ENCODE results near the gene C16orf87. TPM values are rescaled to one million over a fixed set of nuclear protein-coding genes. Genes with fewer than 3 reads are reported as not detected.

C16orf87 gene
- total RNA-seq, 2 experiments from 2014 or later, result 13.4 to 13.5 TPM

DNA sequence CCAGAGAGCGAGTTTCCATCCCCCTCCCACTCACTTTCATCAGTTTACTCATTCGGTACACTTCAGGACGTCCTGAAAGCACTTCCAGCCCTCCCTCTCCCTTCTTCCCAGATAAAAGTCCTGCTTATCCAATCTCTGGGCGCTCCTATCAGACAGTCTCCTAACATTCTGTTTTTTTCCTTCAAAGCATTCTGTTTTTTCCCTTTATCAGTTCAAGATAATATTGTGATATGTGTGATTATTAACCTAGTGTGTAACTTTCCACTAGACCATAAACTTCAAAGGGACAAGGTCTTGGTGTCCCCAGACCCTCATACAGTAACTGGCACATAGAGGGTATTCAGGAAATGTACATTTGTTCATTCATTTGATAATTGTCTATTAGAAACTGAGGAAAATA is 24.4 kb upstream of the C16orf87 start:
- H3K4me1 Mint-ChIP-seq (ENCODE audit: low read depth), result peaks cover 5% of the 10 kb centered on the region
- CTCF ChIA-PET, result interaction anchor here (1.0 to 3.7 kb wide), 6 partner anchors 10 to 286 kb away, joined by 3 to 58 read pairs (median 12); no protein-coding TSS in a partner anchor
- no peak overlapping the region for H3K27ac Mint-ChIP-seq
- H3K27me3 Mint-ChIP-seq (ENCODE audit: low read depth), result no peaks in the 10 kb centered on the region
- intact Hi-C loops (cut with micrococcal nuclease), result no loop called here
- H3K4me3 Mint-ChIP-seq, result no peak overlapping the region
- H3K9me3 Mint-ChIP-seq, result no peaks in the 10 kb centered on the region
- DNase-seq, result no peak
- no peaks in the 10 kb centered on the region for H3K36me3 Mint-ChIP-seq (ENCODE audit: low read depth)

DNA sequence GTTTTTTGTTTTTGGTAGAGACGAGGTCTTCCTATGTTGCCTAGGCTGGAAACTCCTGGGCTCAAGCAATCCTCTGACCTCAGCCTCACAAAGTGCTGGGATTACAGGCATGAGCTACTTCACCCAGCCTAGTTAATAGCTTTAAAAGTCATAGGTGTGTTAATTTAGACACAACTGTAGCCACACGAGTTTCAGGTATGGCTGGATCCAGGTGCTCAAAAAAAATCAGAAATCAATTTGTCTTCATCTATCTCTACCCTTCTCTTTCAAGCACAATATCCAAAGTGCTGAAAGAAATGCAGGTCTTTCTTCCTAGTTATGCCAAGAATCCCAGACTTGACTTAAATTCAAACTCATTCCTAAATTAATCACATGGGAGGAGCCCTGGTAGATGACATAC is 23.9 kb upstream of the C16orf87 start:
- Mint-ChIP-seq H3K27ac (no peak overlapping the region), H3K9me3 (no peaks in the 10 kb centered on the region), H3K4me3 (no peak overlapping the region), H3K36me3 (ENCODE audit: low read depth) (no peaks in the 10 kb centered on the region), H3K27me3 (ENCODE audit: low read depth) (no peaks in the 10 kb centered on the region), H3K4me1 (ENCODE audit: low read depth) (peaks cover 2% of the 10 kb centered on the region)
- CTCF ChIA-PET, result interaction anchor here (1.0 to 3.7 kb wide), 18 partner anchors 10 to 287 kb away, joined by 3 to 58 read pairs (median 6); no protein-coding TSS in a partner anchor
- intact Hi-C loops (cut with micrococcal nuclease), result loop anchor here (1.0 kb wide), 2 partner anchors 54 to 74 kb away; no protein-coding TSS in a partner anchor
- DNase-seq, result no peak

GRCh38 chr16:46853713-46854443 is 22.9 kb upstream of the C16orf87 start:
- no peak overlapping the region for H3K27ac Mint-ChIP-seq
- no peak overlapping the region for H3K4me3 Mint-ChIP-seq

DNA sequence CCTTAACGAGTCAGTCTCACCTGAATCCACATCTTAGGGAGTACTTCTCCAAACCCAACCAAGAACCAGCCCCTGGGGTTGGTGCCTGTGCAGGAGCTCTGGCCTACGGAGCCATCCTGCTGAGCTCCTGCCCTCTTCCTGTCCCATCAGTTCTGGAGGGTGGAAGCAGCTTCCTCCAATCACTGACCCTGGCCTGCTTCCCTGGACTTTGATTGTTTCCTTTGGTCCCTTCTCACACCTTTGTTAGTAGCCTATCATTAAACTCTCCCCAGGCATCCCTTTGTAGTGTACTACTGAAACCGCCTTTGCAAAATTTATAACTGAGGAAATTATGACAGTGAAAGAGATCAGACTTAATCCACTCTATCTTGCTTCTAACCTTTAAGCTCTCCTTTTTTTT is 21.1 kb upstream of the C16orf87 start:
- CTCF ChIA-PET, result interaction anchor here (0.9 to 3.7 kb wide), 6 partner anchors 13 to 179 kb away, joined by 4 to 58 read pairs (median 8); no protein-coding TSS in a partner anchor
- no peaks in the 10 kb centered on the region for H3K9me3 Mint-ChIP-seq
- no peak overlapping the region for H3K27ac Mint-ChIP-seq
- H3K4me1 Mint-ChIP-seq (ENCODE audit: low read depth), result no peaks in the 10 kb centered on the region
- no peaks in the 10 kb centered on the region for H3K27me3 Mint-ChIP-seq (ENCODE audit: low read depth)
- intact Hi-C loops (cut with micrococcal nuclease), result no loop called here
- H3K36me3 Mint-ChIP-seq (ENCODE audit: low read depth), result no peaks in the 10 kb centered on the region
- no peak for DNase-seq
- no peak overlapping the region for H3K4me3 Mint-ChIP-seq

More at GRCh38 chr16:46853713-46854443, 22.9 kb upstream of the C16orf87 start:
- intact Hi-C loops (cut with micrococcal nuclease), result loop anchor here (1.0 kb wide), 2 partner anchors 55 to 75 kb away; no protein-coding TSS in a partner anchor
- peak; percentile 81 for DNase-seq
- Mint-ChIP-seq H3K27me3 (ENCODE audit: low read depth) (no peaks in the 10 kb centered on the region), H3K4me1 (ENCODE audit: low read depth) (no peaks in the 10 kb centered on the region), H3K36me3 (ENCODE audit: low read depth) (no peaks in the 10 kb centered on the region), H3K9me3 (no peaks in the 10 kb centered on the region)
- CTCF ChIA-PET, result interaction anchor here (0.6 to 3.7 kb wide), 26 partner anchors 9 to 260 kb away, joined by 3 to 58 read pairs (median 5); no protein-coding TSS in a partner anchor

DNA sequence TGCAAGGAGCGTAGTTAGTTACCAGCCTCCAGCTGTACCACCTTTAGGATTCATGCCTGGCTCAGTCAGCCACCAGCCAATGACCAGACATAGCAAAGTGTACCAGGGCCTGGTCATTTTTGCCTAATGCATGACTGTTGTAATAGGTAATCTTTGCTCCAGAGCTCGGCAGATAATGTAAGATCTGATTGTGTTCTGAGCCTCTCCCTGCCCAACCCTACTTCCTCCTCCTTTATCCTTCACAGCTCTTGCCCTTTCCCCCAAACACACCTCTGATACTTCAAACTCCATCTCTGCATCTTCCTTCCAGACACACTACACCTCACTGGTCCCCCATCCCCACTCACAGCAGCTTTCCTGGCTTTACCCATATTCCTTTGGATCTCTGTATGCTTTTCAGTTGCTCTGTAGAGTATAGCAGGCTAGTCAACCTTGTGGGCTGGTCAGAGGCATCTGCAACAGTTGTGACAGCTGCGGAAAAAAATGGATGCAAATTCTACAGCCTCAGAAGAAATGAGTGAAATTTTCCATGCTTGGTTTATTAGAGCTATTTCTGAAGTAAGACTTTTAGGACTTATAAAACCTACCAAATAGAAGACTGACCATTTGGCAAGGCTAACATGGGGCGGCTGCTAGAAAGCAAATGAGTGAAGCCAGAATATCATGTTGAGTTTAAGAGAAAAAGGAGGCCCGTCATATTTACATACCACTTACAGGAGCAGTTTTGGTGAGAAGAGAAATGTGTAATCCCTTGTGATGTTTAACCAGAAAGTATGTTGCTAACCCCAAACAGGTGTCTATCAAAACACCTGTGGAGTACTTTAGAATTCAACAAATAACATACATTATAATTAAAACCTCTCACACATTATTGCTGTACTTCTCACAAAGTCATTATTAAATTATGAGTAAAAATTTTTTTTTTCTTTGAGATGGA is 19.9 kb upstream of the C16orf87 start:
- CTCF ChIA-PET, result interaction anchor here (0.6 to 1.7 kb wide), 3 partner anchors 34 to 1327 kb away, joined by 3 to 4 read pairs (median 3); no protein-coding TSS in a partner anchor
- intact Hi-C loops (cut with micrococcal nuclease), result no loop called here

DNA sequence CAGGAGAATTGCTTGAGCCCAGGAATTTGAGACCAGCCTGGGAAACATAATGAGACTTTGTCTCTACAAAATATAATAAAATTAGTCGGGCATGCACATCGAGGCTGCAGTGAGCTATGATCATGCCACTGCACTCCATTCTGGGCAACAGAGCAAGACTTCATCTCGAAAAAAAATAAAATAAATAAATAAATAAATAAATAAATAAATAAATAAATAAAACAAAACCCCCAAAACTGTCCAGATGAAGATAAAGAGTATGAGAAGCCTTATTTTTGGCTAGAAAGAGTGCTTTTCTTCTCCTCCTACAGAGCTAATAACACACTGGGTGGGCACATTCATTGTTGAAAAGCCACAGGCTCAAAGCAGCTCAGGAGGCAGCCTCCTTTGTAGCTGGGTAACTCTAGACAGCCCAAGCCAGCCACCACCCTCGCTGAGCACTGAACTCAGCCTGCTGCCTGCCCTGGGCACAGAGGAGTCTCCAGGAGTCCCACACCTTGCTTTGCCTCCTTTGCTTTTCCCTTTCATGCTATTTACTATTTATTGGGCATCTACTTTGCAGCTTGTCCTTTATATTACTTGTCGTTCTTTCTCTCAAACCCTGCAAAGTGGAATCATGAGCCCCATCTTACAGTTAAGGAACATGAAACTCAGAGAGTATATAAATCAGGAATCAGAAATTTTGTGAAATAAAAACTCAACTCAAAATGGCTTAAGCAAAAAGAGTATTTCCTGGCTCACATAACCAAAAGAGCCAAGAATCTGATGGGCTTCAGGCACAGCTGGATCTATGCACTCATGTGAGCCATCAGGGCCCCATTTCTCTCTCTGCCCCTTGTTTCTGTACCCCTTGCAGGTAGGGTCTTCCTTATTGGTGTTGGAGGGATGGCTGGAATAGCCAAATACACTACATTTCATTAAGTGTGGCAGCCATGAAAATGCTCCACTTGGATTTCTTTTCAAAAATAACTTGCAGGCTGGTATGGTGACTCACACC is 18.1 kb upstream of the C16orf87 start:
- Mint-ChIP-seq H3K4me3 (no peak overlapping the region), H3K9me3 (no peaks in the 10 kb centered on the region), H3K27me3 (ENCODE audit: low read depth) (peaks cover 3% of the 10 kb centered on the region), H3K4me1 (ENCODE audit: low read depth) (no peaks in the 10 kb centered on the region), H3K27ac (no peak overlapping the region), H3K36me3 (ENCODE audit: low read depth) (no peaks in the 10 kb centered on the region)
- intact Hi-C loops (cut with micrococcal nuclease), result no loop called here
- CTCF ChIA-PET, result interaction anchor here (0.7 to 1.1 kb wide), 3 partner anchors 60 to 160 kb away, joined by 3 to 4 read pairs (median 3); partner anchors contain the start of gene ORC6
- no peak for DNase-seq

More for the DNA sequence above, 19.9 kb upstream of the C16orf87 start:
- no peak overlapping the region for H3K4me3 Mint-ChIP-seq
- no peak for DNase-seq
- no peaks in the 10 kb centered on the region for H3K9me3 Mint-ChIP-seq
- H3K36me3 Mint-ChIP-seq (ENCODE audit: low read depth), result no peaks in the 10 kb centered on the region
- H3K27me3 Mint-ChIP-seq (ENCODE audit: low read depth), result no peaks in the 10 kb centered on the region
- H3K4me1 Mint-ChIP-seq (ENCODE audit: low read depth), result no peaks in the 10 kb centered on the region
- no peak overlapping the region for H3K27ac Mint-ChIP-seq

- CTCF ChIA-PET, result interaction anchor here (0.7 kb wide), 1 partner anchor 173 kb away, joined by 3 read pairs; no protein-coding TSS in a partner anchor
- Mint-ChIP-seq H3K4me3 (no peak overlapping the region), H3K4me1 (ENCODE audit: low read depth) (no peaks in the 10 kb centered on the region), H3K36me3 (ENCODE audit: low read depth) (peaks cover 2% of the 10 kb centered on the region), H3K27me3 (ENCODE audit: low read depth) (peaks cover 5% of the 10 kb centered on the region), H3K9me3 (peaks cover 10% of the 10 kb centered on the region), H3K27ac (no peak overlapping the region)
- intact Hi-C loops (cut with micrococcal nuclease), result no loop called here
- no peak for DNase-seq
These were observed 15.0 kb upstream of the C16orf87 start for GRCh38 chr16:46845952-46846351.

- H3K4me3 Mint-ChIP-seq, result no peak overlapping the region
- intact Hi-C loops (cut with micrococcal nuclease), result no loop called here
- CTCF ChIA-PET, result interaction anchor here (1.4 kb wide), 2 partner anchors 9 to 65 kb away, joined by 4 to 7 read pairs; no protein-coding TSS in a partner anchor
These were observed 13.8 kb upstream of the C16orf87 start for GRCh38 chr16:46844771-46845170.

GRCh38 chr16:46843898-46844642 is 13.1 kb upstream of the C16orf87 start:
- no peak overlapping the region for H3K4me3 Mint-ChIP-seq
- DNase-seq, result no peak
- CTCF ChIA-PET, result interaction anchor here (1.1 to 1.4 kb wide), 4 partner anchors 10 to 170 kb away, joined by 4 to 7 read pairs (median 4); no protein-coding TSS in a partner anchor

More at GRCh38 chr16:46844771-46845170, 13.8 kb upstream of the C16orf87 start:
- DNase-seq, result no peak
- peaks cover 5% of the 10 kb centered on the region for H3K27me3 Mint-ChIP-seq (ENCODE audit: low read depth)
- no peaks in the 10 kb centered on the region for H3K4me1 Mint-ChIP-seq (ENCODE audit: low read depth)
- peaks cover 10% of the 10 kb centered on the region for H3K9me3 Mint-ChIP-seq
- peaks cover 2% of the 10 kb centered on the region for H3K36me3 Mint-ChIP-seq (ENCODE audit: low read depth)
- H3K27ac Mint-ChIP-seq, result no peak overlapping the region

GRCh38 chr16:46842192-46842895 is 11.4 kb upstream of the C16orf87 start:
- Mint-ChIP-seq H3K36me3 (ENCODE audit: low read depth) (peaks cover 2% of the 10 kb centered on the region), H3K4me1 (ENCODE audit: low read depth) (no peaks in the 10 kb centered on the region), H3K27me3 (ENCODE audit: low read depth) (peaks cover 5% of the 10 kb centered on the region), H3K9me3 (peaks cover 10% of the 10 kb centered on the region), H3K4me3 (no peak overlapping the region), H3K27ac (no peak overlapping the region)
- DNase-seq, result no peak
- intact Hi-C loops (cut with micrococcal nuclease), result no loop called here
- CTCF ChIA-PET, result interaction anchor here (1.0 kb wide), 1 partner anchor 66 kb away, joined by 3 read pairs; no protein-coding TSS in a partner anchor

More at GRCh38 chr16:46843898-46844642, 13.1 kb upstream of the C16orf87 start:
- Mint-ChIP-seq H3K27me3 (ENCODE audit: low read depth) (peaks cover 5% of the 10 kb centered on the region), H3K9me3 (peaks cover 10% of the 10 kb centered on the region), H3K4me1 (ENCODE audit: low read depth) (no peaks in the 10 kb centered on the region), H3K27ac (no peak overlapping the region), H3K36me3 (ENCODE audit: low read depth) (peaks cover 2% of the 10 kb centered on the region)
- intact Hi-C loops (cut with micrococcal nuclease), result no loop called here

Data from activated naive CD4-positive, alpha-beta T cell treated with anti-CD3 and anti-CD28 coated beads for 36 hours (primary cell).